DOHH2 (cell line): ENCODE data around the gene GPX2.

Experiments
- H3F3A ChIP-seq: fragments of 200-600 bp; sonication (generic), shearing (Covaris generic); 2 replicates; pipeline ENCODE4 v1.6.0; 2016; ENCODE audit warnings: antibody characterized with exemption, mild to moderate bottlenecking; ENCODE audit not compliant: control insufficient read depth, insufficient read depth
- H3K27ac ChIP-seq: fragments of 200-600 bp; sonication (generic); 2 replicates; pipeline ENCODE4 v1.5.1; 2014; ENCODE audit warnings: low read depth, mild to moderate bottlenecking, low read length, moderate library complexity
- H3K27me3 ChIP-seq: fragments of 200-600 bp; sonication (generic); 2 replicates; pipeline ENCODE4 v1.6.1; 2014; ENCODE audit warnings: mild to moderate bottlenecking, low read length, mixed read lengths; ENCODE audit not compliant: control insufficient read depth
- H3K36me3 ChIP-seq: fragments of 200-600 bp; sonication (generic); 2 replicates; pipeline ENCODE4 v1.6.1; 2014; ENCODE audit warnings: mild to moderate bottlenecking, low read length, moderate library complexity, mixed read lengths; ENCODE audit not compliant: control insufficient read depth
- H3K4me1 ChIP-seq: fragments of 200-600 bp; sonication (generic); 2 replicates; pipeline ENCODE4 v1.6.1; 2014; ENCODE audit warnings: mild to moderate bottlenecking, low read length, mixed read lengths; ENCODE audit not compliant: control insufficient read depth
- H3K4me2 ChIP-seq: fragments of 200-600 bp; sonication (generic); 2 replicates; pipeline ENCODE4 v1.6.0; 2014; ENCODE audit warnings: mild to moderate bottlenecking, low read length, moderate library complexity
- H3K4me3 ChIP-seq: fragments of 200-600 bp; sonication (generic); 2 replicates; pipeline ENCODE4 v1.5.1; 2014; ENCODE audit warnings: mild to moderate bottlenecking, low read length, mixed read lengths
- H3K79me2 ChIP-seq: fragments of 200-600 bp; sonication (generic); 2 replicates; pipeline ENCODE4 v1.6.1; 2014; ENCODE audit warnings: mild to moderate bottlenecking, low read length, mixed read lengths; ENCODE audit not compliant: control insufficient read depth
- H3K9me2 ChIP-seq: fragments of 200-600 bp; sonication (generic); replicated peaks from 2 replicates; pipeline ENCODE4 v1.6.1; 2014; ENCODE audit warnings: mild to moderate bottlenecking, low read length, mixed read lengths; ENCODE audit not compliant: control insufficient read depth
- H3K9me3 ChIP-seq: fragments of 200-600 bp; sonication (generic); 2 replicates; pipeline ENCODE4 v1.6.1; 2014; ENCODE audit warnings: antibody characterized with exemption, low read length, mixed read lengths; ENCODE audit not compliant: control insufficient read depth, insufficient read depth
- H4K20me1 ChIP-seq: fragments of 200-600 bp; sonication (generic); 2 replicates; pipeline ENCODE4 v1.6.0; 2014; ENCODE audit warnings: low read depth, mild to moderate bottlenecking, antibody characterized with exemption, low read length, moderate library complexity; ENCODE audit not compliant: control insufficient read depth, insufficient read depth
- EZH2phosphoT487 ChIP-seq: fragments of 200-600 bp; sonication (generic); IDR thresholded peaks from 2 replicates; pipeline ENCODE4 v1.6.1; 2017; ENCODE audit warnings: borderline replicate concordance, mild to moderate bottlenecking, antibody characterized with exemption, low read length, moderate library complexity, mixed read lengths
- TF ChIP-seq, protein P1 (sequence below): fragments of 200-600 bp; sonication (generic); IDR thresholded peaks from one replicate; pipeline ENCODE4 v1.5.1; 2014; ENCODE audit warnings: antibody characterized with exemption, mild to moderate bottlenecking, low read depth, low read length; ENCODE audit not compliant: poor library complexity, severe bottlenecking

The GPX2 gene

DNA sequence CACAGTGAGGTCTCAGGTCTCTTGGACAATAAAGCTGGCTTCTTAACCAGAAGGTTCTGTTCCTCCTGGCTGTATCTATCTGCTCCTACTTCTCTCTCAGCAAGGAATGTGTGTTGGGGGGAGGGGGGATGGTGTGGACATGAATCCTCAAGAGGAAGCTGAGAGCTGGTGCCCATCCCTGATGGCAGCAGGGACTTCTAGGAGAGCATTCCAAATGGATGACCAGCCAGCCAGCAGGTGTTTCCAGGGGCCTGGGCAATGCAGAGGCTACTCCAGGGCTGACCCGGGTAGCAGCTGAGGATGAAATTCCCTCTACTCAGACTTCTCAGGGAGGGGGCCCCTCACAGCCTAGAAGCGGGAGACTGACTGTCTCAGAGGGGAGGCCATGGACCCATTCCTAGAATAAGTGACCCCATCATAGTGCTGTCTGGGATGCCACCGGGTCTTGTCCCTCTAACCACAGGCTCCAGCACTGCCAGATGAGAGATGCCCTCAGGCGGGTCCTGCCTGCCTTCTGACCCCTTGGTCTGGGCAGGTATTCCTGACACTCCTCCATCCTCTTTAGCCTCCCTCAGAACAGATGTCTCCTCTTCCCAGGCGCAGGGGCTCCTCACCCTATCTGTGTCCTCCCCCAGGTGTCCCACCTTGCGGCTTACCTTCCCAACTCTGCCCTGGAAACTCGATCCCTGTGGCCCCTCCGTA is 28.4 kb upstream of the GPX2 start:
- no peak overlapping the region for H3K4me2 ChIP-seq
- H3K27ac ChIP-seq = no peak overlapping the region
- H3K4me1 ChIP-seq = peaks cover 4% of the 10 kb centered on the region; the same call in 1 of the 2 replicates
- H3K9me3 ChIP-seq = no peaks in the 10 kb centered on the region
- no peak overlapping the region for H3K4me3 ChIP-seq
- TF ChIP-seq EZH2phosphoT487 = no peak
- TF ChIP-seq, protein P1, sequence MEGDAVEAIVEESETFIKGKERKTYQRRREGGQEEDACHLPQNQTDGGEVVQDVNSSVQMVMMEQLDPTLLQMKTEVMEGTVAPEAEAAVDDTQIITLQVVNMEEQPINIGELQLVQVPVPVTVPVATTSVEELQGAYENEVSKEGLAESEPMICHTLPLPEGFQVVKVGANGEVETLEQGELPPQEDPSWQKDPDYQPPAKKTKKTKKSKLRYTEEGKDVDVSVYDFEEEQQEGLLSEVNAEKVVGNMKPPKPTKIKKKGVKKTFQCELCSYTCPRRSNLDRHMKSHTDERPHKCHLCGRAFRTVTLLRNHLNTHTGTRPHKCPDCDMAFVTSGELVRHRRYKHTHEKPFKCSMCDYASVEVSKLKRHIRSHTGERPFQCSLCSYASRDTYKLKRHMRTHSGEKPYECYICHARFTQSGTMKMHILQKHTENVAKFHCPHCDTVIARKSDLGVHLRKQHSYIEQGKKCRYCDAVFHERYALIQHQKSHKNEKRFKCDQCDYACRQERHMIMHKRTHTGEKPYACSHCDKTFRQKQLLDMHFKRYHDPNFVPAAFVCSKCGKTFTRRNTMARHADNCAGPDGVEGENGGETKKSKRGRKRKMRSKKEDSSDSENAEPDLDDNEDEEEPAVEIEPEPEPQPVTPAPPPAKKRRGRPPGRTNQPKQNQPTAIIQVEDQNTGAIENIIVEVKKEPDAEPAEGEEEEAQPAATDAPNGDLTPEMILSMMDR = no peak
- H3K9me2 ChIP-seq = no peaks in the 10 kb centered on the region
- no peaks in the 10 kb centered on the region for H3K36me3 ChIP-seq
- H3K79me2 ChIP-seq = no peaks in the 10 kb centered on the region
- no peaks in the 10 kb centered on the region for H3F3A ChIP-seq
- H4K20me1 ChIP-seq = no peaks in the 10 kb centered on the region
- peaks cover 35% of the 10 kb centered on the region for H3K27me3 ChIP-seq

DNA sequence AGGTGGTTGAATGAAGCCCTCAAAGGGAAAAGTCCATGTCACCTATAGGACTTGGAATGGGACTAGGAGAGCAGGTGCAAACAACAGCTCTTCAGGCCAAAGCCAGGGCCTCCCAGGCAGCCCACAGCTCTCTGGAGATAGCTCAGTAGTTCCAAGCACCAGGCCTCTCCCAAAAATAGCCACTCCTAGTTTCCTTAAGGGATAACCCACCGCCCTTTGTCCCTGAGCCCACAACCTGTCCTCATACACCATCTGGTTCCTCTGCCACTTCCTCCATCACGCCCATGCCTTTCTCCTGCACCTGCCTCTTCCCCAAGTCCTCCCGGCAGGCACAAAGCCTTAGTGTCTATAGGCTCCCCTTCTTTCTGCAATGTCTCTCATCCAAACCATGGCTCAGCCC is 27.5 kb upstream of the GPX2 start:
- H3K27ac ChIP-seq = no peak overlapping the region
- no peaks in the 10 kb centered on the region for H4K20me1 ChIP-seq
- H3K4me3 ChIP-seq = no peak overlapping the region
- H3K9me3 ChIP-seq = no peaks in the 10 kb centered on the region
- no peaks in the 10 kb centered on the region for H3K36me3 ChIP-seq
- H3K4me1 ChIP-seq = peaks cover 4% of the 10 kb centered on the region; the same call in 1 of the 2 replicates
- TF ChIP-seq, protein P1 = no peak
- TF ChIP-seq EZH2phosphoT487 = no peak
- peaks cover 35% of the 10 kb centered on the region for H3K27me3 ChIP-seq
- no peaks in the 10 kb centered on the region for H3F3A ChIP-seq
- H3K4me2 ChIP-seq = no peak overlapping the region
- no peaks in the 10 kb centered on the region for H3K79me2 ChIP-seq
- no peaks in the 10 kb centered on the region for H3K9me2 ChIP-seq

DNA sequence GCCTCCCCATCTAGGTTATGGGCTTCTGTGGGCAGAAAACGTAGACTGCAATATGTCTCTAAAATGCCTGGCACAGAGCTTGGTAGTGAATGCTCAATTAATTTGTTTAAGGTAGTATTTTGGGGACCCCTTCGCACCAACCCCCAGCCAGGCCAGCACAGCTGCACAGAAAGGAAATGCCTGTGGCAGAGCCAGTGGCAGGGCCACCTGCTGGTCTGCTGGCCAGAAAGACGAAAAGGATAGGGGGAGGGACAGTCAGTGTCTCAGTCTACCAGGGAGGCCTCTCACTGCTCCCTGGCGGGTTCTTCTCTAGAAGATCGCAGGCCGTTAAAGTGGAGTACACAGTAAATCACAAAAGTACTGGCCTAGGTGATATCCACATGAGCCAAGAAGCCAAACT is 26.1 kb upstream of the GPX2 start:
- no peak overlapping the region for H3K4me2 ChIP-seq
- no peaks in the 10 kb centered on the region for H3K79me2 ChIP-seq
- no peaks in the 10 kb centered on the region for H3K9me2 ChIP-seq
- H3F3A ChIP-seq = no peaks in the 10 kb centered on the region
- H3K4me1 ChIP-seq = peaks cover 4% of the 10 kb centered on the region; the same call in 1 of the 2 replicates
- H3K36me3 ChIP-seq = no peaks in the 10 kb centered on the region
- H3K4me3 ChIP-seq = no peak overlapping the region
- H3K27me3 ChIP-seq = peaks cover 35% of the 10 kb centered on the region
- H3K9me3 ChIP-seq = no peaks in the 10 kb centered on the region
- TF ChIP-seq EZH2phosphoT487 = no peak
- TF ChIP-seq, protein P1 = no peak
- no peak overlapping the region for H3K27ac ChIP-seq
- no peaks in the 10 kb centered on the region for H4K20me1 ChIP-seq
